ENCODE data around the gene ST8SIA4.

The ST8SIA4 gene

DNA sequence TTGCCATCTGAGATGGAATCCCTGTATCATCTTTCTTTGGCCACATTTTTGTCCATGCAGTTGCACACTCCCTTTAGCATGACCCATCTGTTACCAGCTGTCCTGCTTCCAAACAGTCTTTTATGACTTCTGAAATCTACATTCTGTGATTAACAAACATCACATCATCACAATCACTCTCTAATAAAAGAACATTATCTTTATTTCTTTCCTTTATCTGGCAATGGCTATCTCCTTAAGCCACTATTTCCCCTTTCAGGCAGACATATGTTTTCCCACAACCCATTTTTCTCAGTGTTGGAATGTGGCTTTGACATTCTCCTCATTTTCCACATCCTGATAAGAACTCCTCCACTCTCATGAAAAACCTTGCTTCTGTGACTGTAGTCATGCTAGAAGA is 141.0 kb downstream of the ST8SIA4 start:
- H3K4me3 ChIP-seq (ENCODE audit: low read depth, low read length) = no peak overlapping the region
- TF ChIP-seq MAX (IDR thresholded peaks at IDR 0.05; ENCODE audit: low read depth, low read length) (no peak), CTCF (IDR thresholded peaks at IDR 0.05; ENCODE audit: low read depth, low read length) (no peak), POLR2A (IDR thresholded peaks at IDR 0.05; ENCODE audit: extremely low read depth, insufficient read length) (no peak), MYC (IDR thresholded peaks at IDR 0.05; ENCODE audit: low read depth, low read length) (no peak)
- no peak for DNase-seq (ENCODE audit: low read depth)

DNA sequence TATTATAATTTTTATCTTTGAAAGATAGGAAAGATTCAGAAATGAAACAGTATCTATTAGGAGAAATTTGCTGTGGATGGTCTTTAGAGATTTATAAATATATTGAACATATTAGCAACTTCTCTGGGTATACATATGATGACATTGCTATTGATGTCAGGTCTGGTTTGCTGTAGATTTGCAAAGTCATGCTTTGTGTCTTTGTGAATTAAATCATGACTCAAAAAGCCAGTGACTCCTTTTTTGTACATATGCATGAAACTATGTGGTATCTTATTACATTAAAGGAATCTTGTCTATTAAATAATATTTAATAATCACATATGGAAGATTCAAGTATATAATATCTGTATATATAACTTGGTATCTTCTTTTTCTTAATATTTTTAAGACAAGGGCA is 141.9 kb downstream of the ST8SIA4 start:
- no peak for DNase-seq (ENCODE audit: low read depth)
- H3K4me3 ChIP-seq (ENCODE audit: low read depth, low read length) = no peak overlapping the region
- no peak for TF ChIP-seq POLR2A (IDR thresholded peaks at IDR 0.05; ENCODE audit: extremely low read depth, insufficient read length)
- TF ChIP-seq MYC (IDR thresholded peaks at IDR 0.05; ENCODE audit: low read depth, low read length) = no peak
- TF ChIP-seq MAX (IDR thresholded peaks at IDR 0.05; ENCODE audit: low read depth, low read length) = no peak
- TF ChIP-seq CTCF (IDR thresholded peaks at IDR 0.05; ENCODE audit: low read depth, low read length) = no peak

- TF ChIP-seq MAX (IDR thresholded peaks at IDR 0.05; ENCODE audit: low read depth, low read length) = no peak
- TF ChIP-seq POLR2A (IDR thresholded peaks at IDR 0.05; ENCODE audit: extremely low read depth, insufficient read length) = no peak
- no peak for TF ChIP-seq CTCF (IDR thresholded peaks at IDR 0.05; ENCODE audit: low read depth, low read length)
- H3K4me3 ChIP-seq (ENCODE audit: low read depth, low read length) = no peak overlapping the region
- no peak for DNase-seq (ENCODE audit: low read depth)
Observed at GRCh38 chr5:100760688-100761087, 142.4 kb downstream of the ST8SIA4 start.

GRCh38 chr5:100758780-100759179 is 144.3 kb downstream of the ST8SIA4 start:
- H3K4me3 ChIP-seq (ENCODE audit: low read depth, low read length) = no peak overlapping the region
- DNase-seq (ENCODE audit: low read depth) = no peak
- no peak for TF ChIP-seq POLR2A (IDR thresholded peaks at IDR 0.05; ENCODE audit: extremely low read depth, insufficient read length)

- no peak overlapping the region for H3K4me3 ChIP-seq (ENCODE audit: low read depth, low read length)
- TF ChIP-seq MAX (IDR thresholded peaks at IDR 0.05; ENCODE audit: low read depth, low read length) (no peak), MYC (IDR thresholded peaks at IDR 0.05; ENCODE audit: low read depth, low read length) (no peak), POLR2A (IDR thresholded peaks at IDR 0.05; ENCODE audit: extremely low read depth, insufficient read length) (no peak), CTCF (IDR thresholded peaks at IDR 0.05; ENCODE audit: low read depth, low read length) (no peak)
- no peak for DNase-seq (ENCODE audit: low read depth)
Observed at GRCh38 chr5:100758306-100758705, 144.8 kb downstream of the ST8SIA4 start.

- no peak overlapping the region for H3K4me3 ChIP-seq (ENCODE audit: low read depth, low read length)
- DNase-seq (ENCODE audit: low read depth) = no peak
- no peak for TF ChIP-seq CTCF (IDR thresholded peaks at IDR 0.05; ENCODE audit: low read depth, low read length)
- TF ChIP-seq POLR2A (IDR thresholded peaks at IDR 0.05; ENCODE audit: extremely low read depth, insufficient read length) = no peak
- TF ChIP-seq MYC (IDR thresholded peaks at IDR 0.05; ENCODE audit: low read depth, low read length) = no peak
- no peak for TF ChIP-seq MAX (IDR thresholded peaks at IDR 0.05; ENCODE audit: low read depth, low read length)
Observed at GRCh38 chr5:100757618-100758017, 145.5 kb downstream of the ST8SIA4 start.
